Breast epithelium (tissue), 3 donors: Measurements from ENCODE around the gene TTBK2.
"Not testable (repeated sequence)": the region's sequence is repeated elsewhere in the genome, so short reads cannot be mapped to it uniquely, and the experiment has no call there.

Experiments used
- CTCF ChIP-seq, 3 donors: fragments of 450-650 bp; IDR thresholded peaks; one replicate each; pipeline ENCODE4 v1.5.1; 2016 to 2017; ENCODE audit warnings: antibody characterized with exemption in 3 of 3, mild to moderate bottlenecking in 3 of 3, moderate library complexity in 3 of 3
- POLR2A ChIP-seq: fragments of 450-650 bp; IDR thresholded peaks from one replicate; pipeline ENCODE4 v1.6.1; 2016; ENCODE audit warnings: antibody characterized with exemption, mild to moderate bottlenecking, moderate library complexity
- POLR2AphosphoS5 ChIP-seq, 3 donors: sonication (generic); formaldehyde crosslinking; IDR thresholded peaks; one replicate each; pipeline ENCODE4 v1.6.1; 2017; ENCODE audit warnings: antibody characterized with exemption in 3 of 3

GRCh38 chr15:42766109-42766508, 154.5 kb downstream of the TTBK2 start:
- TF ChIP-seq POLR2AphosphoS5 (IDR thresholded peaks at IDR 0.05); CTCF (IDR thresholded peaks at IDR 0.05); POLR2A: not testable (repeated sequence)
